HG03139 (cell line): ENCODE results near the gene DHX34.
"Not testable (repeated sequence)": the region's sequence is repeated elsewhere in the genome, so short reads cannot be mapped to it uniquely, and the experiment has no call there.

Source experiments
- ATAC-seq: cut with Tn5 transposase; IDR thresholded peaks from one replicate; pipeline ENCODE4 v1.9.1; 2021; ENCODE audit not compliant: unreplicated experiment

DHX34 gene

GRCh38 chr19:47362321-47362720, 13.2 kb downstream of the DHX34 start:
- no peak for ATAC-seq

DNA sequence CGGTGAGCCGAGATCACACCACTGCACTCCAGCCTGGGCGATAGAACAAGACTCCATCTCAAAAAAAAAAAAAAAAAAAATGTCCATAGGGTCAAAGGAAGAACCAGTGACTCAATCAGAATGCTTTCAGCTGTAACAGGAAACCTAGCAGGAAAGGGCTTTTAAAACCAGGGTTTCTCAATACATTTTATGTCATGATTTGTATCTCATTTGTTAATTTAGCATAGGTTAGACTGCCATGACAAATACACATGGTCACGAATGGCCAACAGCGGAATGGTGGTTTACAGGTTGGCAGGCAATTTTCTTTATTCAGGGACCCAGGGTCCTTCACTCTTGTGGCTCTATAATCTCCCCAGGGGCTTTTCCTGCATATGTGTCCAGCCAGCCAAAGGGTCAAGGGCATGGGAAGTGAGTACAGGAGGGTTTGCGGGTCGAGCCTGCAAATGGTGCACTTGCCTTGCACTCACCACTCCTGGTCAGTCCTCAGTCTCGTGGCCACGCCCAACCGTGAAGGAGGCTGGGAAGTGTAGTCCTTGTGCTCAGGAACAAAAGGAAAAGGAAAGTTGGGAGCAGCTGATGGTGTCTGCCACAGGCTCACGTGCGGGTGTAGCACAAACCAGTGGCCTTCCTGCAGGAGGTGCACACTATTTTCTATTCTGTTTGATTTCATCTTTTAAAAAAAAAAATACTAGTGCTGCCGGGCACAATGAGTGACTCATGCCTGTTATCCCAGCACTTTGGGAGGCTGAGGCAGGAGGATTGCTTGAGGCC, 14.8 kb downstream of the DHX34 start:
- no peak for ATAC-seq

DNA sequence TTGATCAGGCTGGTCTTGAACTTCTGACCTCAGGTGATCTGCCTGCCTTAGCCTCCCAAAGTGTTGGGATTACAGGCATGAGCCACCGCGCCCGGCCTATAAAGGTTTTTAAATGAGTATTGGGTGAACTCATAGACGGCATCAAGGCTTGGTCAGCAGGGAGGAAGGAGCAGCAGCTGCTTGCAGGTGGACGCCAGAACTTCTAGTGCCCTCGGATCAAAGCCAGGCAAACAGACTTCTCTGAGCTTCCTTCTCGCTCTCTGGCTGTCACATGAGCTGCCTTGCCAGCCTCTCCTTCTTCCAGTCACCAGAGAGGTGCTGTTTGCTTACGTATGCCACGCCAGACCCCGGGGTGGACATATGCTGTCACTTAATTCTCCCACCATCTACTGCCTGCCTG, 16.3 kb downstream of the DHX34 start:
- ATAC-seq, result not testable (repeated sequence)

GRCh38 chr19:47370045-47370611, 21.0 kb downstream of the DHX34 start:
- ATAC-seq, result no peak

DNA sequence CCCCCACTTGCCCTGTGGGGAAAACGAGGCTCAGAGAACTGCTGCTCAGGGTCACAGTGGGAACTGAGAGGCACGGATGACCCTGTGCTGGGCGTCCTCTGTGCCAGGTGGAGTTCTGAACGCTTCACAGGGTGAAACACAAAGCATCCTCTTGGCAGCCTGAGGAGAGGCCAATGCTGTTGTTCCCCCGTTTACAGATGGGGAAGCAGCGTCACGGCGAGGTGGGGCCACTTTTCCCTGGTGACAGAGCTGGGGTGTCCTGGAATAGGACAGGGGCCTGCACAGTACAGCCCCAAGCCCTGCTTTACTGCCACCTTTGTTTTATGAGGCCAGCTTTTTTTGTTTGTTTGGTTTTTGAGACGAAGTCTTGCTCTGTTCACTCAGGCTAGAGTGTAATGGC, 22.1 kb downstream of the DHX34 start:
- no peak for ATAC-seq

- no peak for ATAC-seq
Measured at GRCh38 chr19:47372603-47373002, 23.5 kb downstream of the DHX34 start.

DNA sequence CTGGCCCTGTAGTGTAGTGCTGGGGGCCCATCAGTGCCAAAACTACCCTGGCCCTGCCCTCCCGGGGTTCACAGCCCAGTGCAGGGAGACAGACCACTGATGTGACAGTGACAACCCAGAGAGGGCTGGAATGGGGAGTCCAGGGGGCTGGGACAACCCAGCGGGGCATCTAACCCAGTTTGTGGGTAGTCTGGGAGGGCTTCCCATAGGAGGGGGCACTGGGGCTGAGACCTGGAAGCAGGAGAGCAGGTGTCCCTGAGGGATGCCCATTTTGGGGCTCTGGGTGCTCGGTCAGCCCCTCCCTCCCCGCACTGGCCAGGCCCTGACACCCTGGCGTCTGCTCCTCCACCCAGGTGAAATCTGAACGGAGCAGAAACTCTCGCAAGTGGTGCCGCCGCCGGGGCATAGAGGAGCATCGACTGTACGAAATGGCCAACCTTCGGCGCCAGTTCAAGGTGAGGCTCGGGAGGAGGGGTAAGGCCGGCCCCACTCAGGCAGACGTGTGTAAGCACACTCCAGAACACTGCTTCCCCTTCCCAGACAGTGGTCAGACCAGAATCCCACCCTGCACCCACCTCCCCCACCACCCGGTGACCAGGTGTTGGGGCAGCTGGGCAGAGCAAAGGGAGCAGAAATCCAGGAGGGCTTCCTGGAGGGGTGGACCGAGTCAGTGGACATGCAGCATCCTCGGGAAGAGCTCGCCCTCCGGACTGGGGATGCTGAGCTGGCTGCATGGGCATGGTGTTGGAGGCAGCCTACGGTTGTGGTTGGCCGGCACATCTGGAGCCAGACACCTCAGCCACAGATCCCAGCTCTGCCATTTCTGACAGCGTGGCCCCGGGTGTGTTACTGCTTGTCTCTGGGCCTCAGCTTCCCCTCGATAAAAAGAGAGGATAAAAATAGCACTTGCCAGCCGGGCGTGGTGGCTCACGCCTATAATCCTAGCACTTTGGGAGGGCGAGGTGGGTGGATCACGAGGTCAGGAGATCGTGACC, 24.4 kb downstream of the DHX34 start:
- ATAC-seq, result no peak

GRCh38 chr19:47374876-47375693, 26.0 kb downstream of the DHX34 start:
- ATAC-seq, result no peak

- no peak for ATAC-seq
Measured at GRCh38 chr19:47375694-47376588, 26.8 kb downstream of the DHX34 start.

DNA sequence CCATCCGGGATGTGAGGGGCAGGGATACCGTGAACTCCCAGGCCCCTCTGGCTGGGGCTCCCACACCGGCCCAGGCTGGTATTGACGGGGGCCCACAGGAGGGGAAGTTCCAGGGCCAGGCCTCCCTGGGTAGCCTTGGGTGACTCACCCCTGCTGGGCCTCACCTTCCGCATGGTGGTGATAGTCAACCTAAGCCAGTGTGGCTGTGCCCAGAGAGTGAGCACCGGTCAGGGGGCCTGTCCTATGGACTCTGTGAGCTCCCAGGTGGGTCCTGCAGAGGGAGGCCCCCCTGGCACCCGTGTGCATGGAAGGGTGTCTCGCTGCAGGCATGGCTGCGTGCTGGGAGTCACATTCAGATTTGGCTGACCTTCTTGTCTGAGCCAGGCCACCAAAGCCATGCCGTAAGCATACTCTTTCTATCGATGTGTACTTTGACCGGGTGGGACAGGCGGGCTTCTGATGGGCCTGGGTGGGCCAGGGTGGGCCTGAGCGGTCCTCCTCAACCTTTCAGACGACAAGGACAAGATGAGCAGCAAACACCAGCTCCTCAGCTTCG, 27.6 kb downstream of the DHX34 start:
- no peak for ATAC-seq

GRCh38 chr19:47377208-47377701, 28.1 kb downstream of the DHX34 start:
- no peak for ATAC-seq

- ATAC-seq, result no peak
Measured at GRCh38 chr19:47377801-47378200, 28.7 kb downstream of the DHX34 start.

GRCh38 chr19:47378246-47378645, 29.1 kb downstream of the DHX34 start:
- ATAC-seq, result no peak

DNA sequence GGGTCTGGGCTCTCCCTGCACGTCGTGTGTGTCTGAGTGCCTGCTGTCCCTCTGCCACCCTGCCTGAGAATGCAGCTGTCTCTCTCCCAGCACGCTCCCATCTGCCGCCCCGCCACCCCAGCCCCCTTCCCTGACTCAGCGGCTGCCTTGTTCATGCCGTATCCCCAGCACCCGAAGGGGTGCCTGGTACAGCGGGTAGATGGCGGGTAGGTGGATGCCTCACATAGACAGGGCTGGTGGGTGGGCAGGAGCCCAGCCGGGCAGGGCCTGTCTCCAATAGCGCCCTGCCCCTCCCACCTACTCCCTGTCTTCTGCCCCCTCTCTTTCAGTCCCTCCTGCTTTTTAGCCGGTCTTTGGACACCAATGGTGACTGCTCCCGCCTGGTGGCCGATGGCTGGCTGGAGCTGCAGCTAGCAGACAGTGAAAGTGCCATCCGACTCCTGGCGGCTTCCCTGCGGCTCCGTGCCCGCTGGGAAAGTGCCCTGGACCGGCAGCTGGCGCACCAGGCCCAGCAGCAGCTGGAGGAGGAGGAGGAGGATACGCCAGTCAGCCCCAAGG, 30.3 kb downstream of the DHX34 start:
- ATAC-seq, result no peak

GRCh38 chr19:47380559-47380958, 31.4 kb downstream of the DHX34 start:
- no peak for ATAC-seq

- ATAC-seq, result no peak
Measured at GRCh38 chr19:47381121-47381520, 32.0 kb downstream of the DHX34 start.

DNA sequence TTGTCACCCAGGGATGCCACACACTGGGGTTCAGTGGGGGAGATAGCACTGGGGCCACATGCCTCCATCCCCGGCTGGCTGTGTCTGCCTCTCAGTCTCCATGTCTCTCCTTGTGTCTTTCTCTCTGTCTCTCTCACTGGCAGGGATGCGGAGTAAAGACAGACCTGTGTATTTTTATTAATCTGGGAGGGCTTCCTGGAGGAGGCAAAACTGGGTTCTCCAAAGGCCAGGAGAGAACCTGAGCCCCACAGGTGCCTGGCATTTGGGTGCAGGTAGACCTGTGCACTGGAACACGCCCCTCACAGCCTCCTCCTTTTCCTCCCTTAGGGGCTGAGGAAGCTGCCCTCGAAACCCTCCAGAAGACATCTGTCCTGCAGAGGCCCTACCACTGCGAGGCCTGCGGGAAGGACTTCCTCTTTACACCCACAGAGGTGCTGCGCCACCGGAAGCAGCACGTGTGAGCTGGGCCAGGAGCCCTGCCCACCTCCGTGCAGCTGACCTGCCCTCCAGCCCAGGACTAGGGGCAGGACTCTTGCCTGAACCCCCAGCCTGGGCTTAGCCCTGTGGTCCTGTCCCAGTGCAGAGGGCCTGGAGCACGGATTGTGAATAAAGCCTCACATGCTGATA, 32.7 kb downstream of the DHX34 start:
- ATAC-seq, result no peak

GRCh38 chr19:47383890-47384289, 34.8 kb downstream of the DHX34 start:
- ATAC-seq, result not testable (repeated sequence)
